NK-92 treated with Interleukin-12 subunit alpha and Interleukin-12 subunit beta, amount 100 ng/mL, for 24 hours (cell line): ENCODE data around the gene ERICH4.
"Not testable (repeated sequence)": the region's sequence is repeated elsewhere in the genome, so short reads cannot be mapped to it uniquely, and the experiment has no call there.

Experiments
- DNase-seq: peaks from one replicate; lab custom pipeline; 2025; lab: John Stamatoyannopoulos, UW

The ERICH4 gene

GRCh38 chr19:41435376-41435775 is 7.6 kb upstream of the ERICH4 start:
- DNase-seq: not testable (repeated sequence)

GRCh38 chr19:41435936-41436673 is 6.9 kb upstream of the ERICH4 start:
- DNase-seq: no peak

GRCh38 chr19:41436674-41436951 is 6.3 kb upstream of the ERICH4 start:
- no peak for DNase-seq

- no peak for DNase-seq
Measured at GRCh38 chr19:41437944-41438574, 4.9 kb upstream of the ERICH4 start.

GRCh38 chr19:41439441-41440222 is 3.3 kb upstream of the ERICH4 start, which contains the start of gene DMAC2:
DMAC2 (minus strand) TSS chr19:41439912; CDS start chr19:41439899, 13 bp downstream.
- DNase-seq: peak; percentile 95

GRCh38 chr19:41441321-41441945 is 1.5 kb upstream of the ERICH4 start:
- DNase-seq: no peak

- DNase-seq: no peak
Measured at GRCh38 chr19:41443813-41444455, 978 bp downstream of the ERICH4 start.

GRCh38 chr19:41445575-41445974 is 2.6 kb downstream of the ERICH4 start:
- no peak for DNase-seq

- no peak for DNase-seq
Measured at GRCh38 chr19:41447732-41448332, 4.9 kb downstream of the ERICH4 start.

GRCh38 chr19:41449079-41449864 is 6.3 kb downstream of the ERICH4 start:
- peak; percentile 35 for DNase-seq

- no peak for DNase-seq
Measured at GRCh38 chr19:41449865-41450178, 6.9 kb downstream of the ERICH4 start.

GRCh38 chr19:41452584-41453275 is 9.8 kb downstream of the ERICH4 start:
- DNase-seq: no peak

- DNase-seq: no peak
Measured at GRCh38 chr19:41455936-41456335, 13.0 kb downstream of the ERICH4 start.

- no peak for DNase-seq
Measured at GRCh38 chr19:41456342-41456918, 13.5 kb downstream of the ERICH4 start.

- no peak for DNase-seq
Measured at GRCh38 chr19:41457241-41457640, 14.3 kb downstream of the ERICH4 start.

GRCh38 chr19:41462497-41462896 is 19.5 kb downstream of the ERICH4 start:
- DNase-seq: no peak

GRCh38 chr19:41463257-41464256 is 20.6 kb downstream of the ERICH4 start:
- DNase-seq: not testable (repeated sequence)

GRCh38 chr19:41476583-41476982 is 33.6 kb downstream of the ERICH4 start:
- DNase-seq: no peak

GRCh38 chr19:41478171-41478570 is 35.2 kb downstream of the ERICH4 start:
- no peak for DNase-seq
